RWPE1 (cell line): Measurements from ENCODE around the gene CALY.
"Not testable (repeated sequence)": the region's sequence is repeated elsewhere in the genome, so short reads cannot be mapped to it uniquely, and the experiment has no call there.

ENCODE experiments used
- CTCF ChIA-PET: fragments of 350-600 bp; sonication (Branson Sonifier 250); formaldehyde crosslinking; extraction: SDS; loops from one replicate; lab custom pipeline; 2021; lab: Yijun Ruan, JAX
- POLR2A ChIA-PET: fragments of 400-600 bp; formaldehyde crosslinking; extraction: SDS; loops from one replicate; lab custom pipeline; 2020; ENCODE audit warnings: antibody characterized with exemption; ENCODE audit not compliant: low non-redundant PET; lab: Yijun Ruan, JAX
- DNase-seq: peaks from one replicate; pipeline ENCODE4 v3.0.0; 2012; ENCODE audit warnings: low spot score
- H3K27ac ChIP-seq: fragments of 450-650 bp; 2 replicates; pipeline ENCODE4 v1.5.1; 2017
- TF ChIP-seq, protein P1 (sequence below): fragments of 450-650 bp; conservative IDR thresholded peaks from 2 replicates; pipeline ENCODE4 v1.5.1; 2017; ENCODE audit warnings: low read depth, mild to moderate bottlenecking

CALY gene

DNA sequence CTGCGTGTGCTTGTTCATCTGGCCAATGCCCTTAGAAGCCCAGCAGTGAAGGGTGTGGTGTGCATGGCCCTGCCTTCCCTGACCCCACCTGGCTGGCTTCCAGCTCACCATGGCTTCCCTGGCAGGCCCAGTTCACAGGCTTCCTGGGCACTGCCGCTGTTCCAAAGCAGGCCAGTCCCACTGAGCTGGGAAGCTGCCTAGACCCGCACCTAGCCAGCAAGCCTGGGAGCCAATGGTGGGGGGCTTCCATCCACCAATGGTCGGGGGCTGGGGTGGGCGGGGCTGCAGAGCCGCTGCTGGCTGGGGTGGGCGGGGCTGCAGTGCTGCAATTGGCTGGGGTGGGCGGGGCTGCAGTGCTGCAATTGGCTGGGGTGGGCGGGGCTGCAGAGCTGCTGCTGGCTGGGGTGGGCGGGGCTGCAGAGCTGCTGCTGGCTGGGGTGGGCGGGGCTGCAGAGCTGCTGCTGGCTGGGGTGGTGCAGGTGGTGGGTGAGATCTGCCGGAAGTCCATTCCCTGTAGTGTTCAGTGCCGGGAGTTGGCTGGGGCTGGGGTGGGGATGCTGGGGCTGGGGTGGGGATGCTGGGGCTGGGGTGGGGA is 12.4 kb downstream of the CALY start:
- DNase-seq: no peak
- TF ChIP-seq, protein P1, sequence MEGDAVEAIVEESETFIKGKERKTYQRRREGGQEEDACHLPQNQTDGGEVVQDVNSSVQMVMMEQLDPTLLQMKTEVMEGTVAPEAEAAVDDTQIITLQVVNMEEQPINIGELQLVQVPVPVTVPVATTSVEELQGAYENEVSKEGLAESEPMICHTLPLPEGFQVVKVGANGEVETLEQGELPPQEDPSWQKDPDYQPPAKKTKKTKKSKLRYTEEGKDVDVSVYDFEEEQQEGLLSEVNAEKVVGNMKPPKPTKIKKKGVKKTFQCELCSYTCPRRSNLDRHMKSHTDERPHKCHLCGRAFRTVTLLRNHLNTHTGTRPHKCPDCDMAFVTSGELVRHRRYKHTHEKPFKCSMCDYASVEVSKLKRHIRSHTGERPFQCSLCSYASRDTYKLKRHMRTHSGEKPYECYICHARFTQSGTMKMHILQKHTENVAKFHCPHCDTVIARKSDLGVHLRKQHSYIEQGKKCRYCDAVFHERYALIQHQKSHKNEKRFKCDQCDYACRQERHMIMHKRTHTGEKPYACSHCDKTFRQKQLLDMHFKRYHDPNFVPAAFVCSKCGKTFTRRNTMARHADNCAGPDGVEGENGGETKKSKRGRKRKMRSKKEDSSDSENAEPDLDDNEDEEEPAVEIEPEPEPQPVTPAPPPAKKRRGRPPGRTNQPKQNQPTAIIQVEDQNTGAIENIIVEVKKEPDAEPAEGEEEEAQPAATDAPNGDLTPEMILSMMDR: no peak
- CTCF ChIA-PET: interaction anchor here (0.6 kb wide), 2 partner anchors 17 to 77 kb away, joined by 3 read pairs; no protein-coding TSS in a partner anchor
- H3K27ac ChIP-seq: peak overlapping the region; percentile 29; the same call in 1 of the 2 replicates
- POLR2A ChIA-PET: no interaction called here

GRCh38 chr10:133322064-133322709 is 14.5 kb downstream of the CALY start:
- POLR2A ChIA-PET, H3K27ac ChIP-seq, CTCF ChIA-PET, DNase-seq: not testable (repeated sequence)

DNA sequence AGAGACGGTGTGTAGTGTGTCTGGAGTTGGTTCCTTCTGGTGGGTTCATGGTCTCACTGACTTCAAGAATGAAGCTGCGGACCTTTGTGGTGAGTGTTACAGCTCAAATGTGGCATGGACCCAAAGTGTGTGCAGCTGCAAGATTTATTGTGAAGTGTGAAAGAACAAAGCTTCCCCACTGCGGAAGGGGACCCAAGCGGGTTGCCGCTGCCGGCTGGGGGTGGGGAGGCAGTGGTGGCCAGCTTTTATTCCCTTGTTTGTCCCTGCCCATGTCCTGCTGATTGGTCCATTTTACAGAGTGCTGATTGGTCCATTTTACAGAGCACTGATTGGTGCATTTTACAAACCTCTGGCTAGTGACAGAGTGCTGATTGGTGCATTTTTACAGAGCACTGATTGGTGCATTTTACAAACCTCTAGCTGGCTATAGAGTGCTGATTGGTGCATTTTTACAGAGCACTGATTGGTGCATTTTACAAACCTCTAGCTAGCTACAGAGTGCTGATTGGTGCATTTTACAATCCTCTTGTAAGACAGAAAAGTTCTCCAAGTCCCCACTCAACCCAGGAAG is 15.8 kb downstream of the CALY start:
- POLR2A ChIA-PET, DNase-seq, H3K27ac ChIP-seq: not testable (repeated sequence)
- CTCF ChIA-PET: interaction anchor here (2.2 kb wide), 1 partner anchor 8 kb away, joined by 12 read pairs; no protein-coding TSS in a partner anchor

GRCh38 chr10:133318494-133319127 is 18.1 kb downstream of the CALY start:
- ChIA-PET POLR2A (no interaction called here), CTCF (interaction anchor here (1.2 kb wide), 1 partner anchor 18 kb away, joined by 3 read pairs; the partner anchor contains the start of gene CALY)
- H3K27ac ChIP-seq: no peak overlapping the region
- no peak for DNase-seq
- TF ChIP-seq, protein P1: peak; percentile 58

- H3K27ac ChIP-seq: no peak overlapping the region
- POLR2A ChIA-PET: no interaction called here
- CTCF ChIA-PET: no interaction called here
- TF ChIP-seq, protein P1: no peak
- no peak for DNase-seq
Observed at GRCh38 chr10:133316732-133317131, 20.0 kb downstream of the CALY start.

GRCh38 chr10:133316266-133316665 is 20.4 kb downstream of the CALY start:
- DNase-seq: no peak
- H3K27ac ChIP-seq: no peak overlapping the region
- TF ChIP-seq, protein P1: no peak
- ChIA-PET CTCF (no interaction called here), POLR2A (no interaction called here)

GRCh38 chr10:133315847-133316246 is 20.8 kb downstream of the CALY start:
- ChIA-PET POLR2A (no interaction called here), CTCF (no interaction called here)
- no peak for DNase-seq
- TF ChIP-seq, protein P1: no peak
- H3K27ac ChIP-seq: no peak overlapping the region
